Caco-2 (cell line): ENCODE results near the gene SUSD1. TPM values are rescaled to one million over a fixed set of nuclear protein-coding genes. Genes with fewer than 3 reads are reported as not detected.

ENCODE experiments used
- BruUV-seq: library from RNA; stranded (reverse); fragments of 400-500 nt; replicated peaks from 2 replicates; lab custom pipeline; 2021; lab: Mats Ljungman, UMichigan
- CTCF ChIA-PET: fragments of 300-600 bp; sonication (Branson Sonifier 250); formaldehyde crosslinking; loops from one replicate; lab custom pipeline; 2022; ENCODE audit warnings: antibody characterized with exemption; lab: Charles Lee
- POLR2A ChIA-PET: fragments of 300-600 bp; sonication (Branson Sonifier 250); formaldehyde crosslinking; loops from one replicate; lab custom pipeline; 2022; ENCODE audit warnings: antibody characterized with exemption; lab: Charles Lee
- DNase-seq, 2 experiments: peaks; one replicate each; pipeline versions ENCODE4 v3.0.0 to v3.0.0-alpha.2; 2020 to 2022
- H3K27me3 ChIP-seq: replicated peaks from 2 replicates; pipeline ENCODE4 v1.6.0; 2011; ENCODE audit warnings: low read length; ENCODE audit not compliant: control insufficient read depth, insufficient read depth
- H3K36me3 ChIP-seq: 2 replicates; pipeline ENCODE4 v1.5.1; 2011; ENCODE audit warnings: low read length; ENCODE audit not compliant: control insufficient read depth, insufficient read depth
- H3K4me1 ChIP-seq: fragments of 250-450 bp; sonication (Bioruptor Pico); 2 replicates; pipeline ENCODE4 v1.5.1; 2020; ENCODE audit warnings: mild to moderate bottlenecking
- H3K4me3 ChIP-seq: 2 replicates; pipeline ENCODE4 v1.5.1; 2011; ENCODE audit warnings: low read depth, mild to moderate bottlenecking, control low read depth, low read length
- H3K9me3 ChIP-seq: fragments of 250-450 bp; sonication (Bioruptor Pico); 2 replicates; pipeline ENCODE4 v1.5.1; 2020; ENCODE audit warnings: mild to moderate bottlenecking, moderate library complexity
- H3K27ac Mint-ChIP-seq: one replicate; pipeline ENCODE4 v1.8.0; 2022; ENCODE audit warnings: mixed read lengths; ENCODE audit not compliant: unreplicated experiment
- H3K27me3 Mint-ChIP-seq: one replicate; pipeline ENCODE4 v1.8.0; 2022; ENCODE audit warnings: mixed read lengths; ENCODE audit not compliant: insufficient read depth, unreplicated experiment
- H3K36me3 Mint-ChIP-seq: one replicate; pipeline ENCODE4 v1.8.0; 2022; ENCODE audit warnings: mild to moderate bottlenecking, mixed read lengths; ENCODE audit not compliant: insufficient read depth, unreplicated experiment
- H3K4me1 Mint-ChIP-seq: one replicate; pipeline ENCODE4 v1.8.0; 2022; ENCODE audit warnings: low read depth, mixed read lengths; ENCODE audit not compliant: unreplicated experiment
- H3K4me3 Mint-ChIP-seq: one replicate; pipeline ENCODE4 v1.8.0; 2022; ENCODE audit warnings: mild to moderate bottlenecking, moderate library complexity, mixed read lengths; ENCODE audit not compliant: unreplicated experiment
- H3K9me3 Mint-ChIP-seq: one replicate; pipeline ENCODE4 v1.8.0; 2022; ENCODE audit warnings: mixed read lengths; ENCODE audit not compliant: unreplicated experiment
- intact Hi-C: fragments of 100-400 bp; cut with micrococcal nuclease; formaldehyde crosslinking; loops from one replicate; pipeline ENCODE4 v1.10.0; 2022; ENCODE audit not compliant: unreplicated experiment
- total RNA-seq: library from RNA; stranded (reverse); gene quantifications from 2 replicates; pipeline ENCODE4 v1.2.3, GENCODE V29; 2022
- TF ChIP-seq, protein P1 (sequence below), 2 experiments: fragments of 200-600 bp in 1 of 2; IDR thresholded peaks; 1 replicate in 1 of 2; 2 replicates in 1 of 2; pipeline versions ENCODE4 v1.5.1 to v1.8.0; 2011 to 2022; ENCODE audit warnings: antibody characterized with exemption in 1 of 2, control low read depth in 1 of 2, inconsistent platforms in 1 of 2, low read depth in 1 of 2, low read length in 1 of 2, mild to moderate bottlenecking in 1 of 2, moderate library complexity in 1 of 2; ENCODE audit not compliant: insufficient read depth in 1 of 2, severe bottlenecking in 1 of 2, unreplicated experiment in 1 of 2

SUSD1 gene
- total RNA-seq, 1 experiment from 2014 or later = 53.4 TPM

DNA sequence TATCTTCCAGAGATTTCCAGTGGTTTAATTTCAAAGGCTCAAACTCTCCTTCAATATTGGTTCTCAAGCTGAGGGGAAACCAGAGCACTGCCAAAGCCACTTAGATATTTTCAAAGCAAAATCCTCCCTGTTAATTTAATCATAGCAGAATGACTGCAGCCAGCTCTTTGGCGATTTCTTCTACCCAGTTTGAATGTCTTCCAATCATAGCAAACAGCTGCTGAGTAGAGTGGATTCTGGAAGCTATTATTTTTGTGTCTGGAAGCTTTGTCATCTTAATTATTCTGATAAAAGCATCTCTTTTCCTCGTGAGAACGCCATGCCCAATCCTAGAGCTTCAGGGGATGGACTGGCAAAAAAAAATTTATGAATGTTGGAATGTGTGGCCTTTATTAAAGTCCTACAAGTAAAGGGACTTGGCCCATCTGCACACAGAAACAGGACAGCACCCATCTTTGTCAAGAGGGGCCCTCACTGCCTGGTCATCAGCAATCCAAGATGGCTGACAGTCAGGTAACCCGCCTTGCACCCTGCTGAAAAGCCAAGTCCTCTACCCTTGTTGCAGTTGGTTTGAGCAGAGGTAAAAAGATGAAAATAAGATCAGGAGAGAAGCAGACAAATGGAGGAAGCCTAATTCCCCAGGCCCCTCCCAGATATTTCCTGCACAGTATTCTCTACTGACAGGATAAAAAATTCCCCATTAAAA lies 125.1 kb downstream of the SUSD1 start:
- H3K4me1 Mint-ChIP-seq = no peaks in the 10 kb centered on the region
- no TSS peak for BruUV-seq
- no peak overlapping the region for H3K27ac Mint-ChIP-seq
- ChIA-PET CTCF (no interaction called here), POLR2A (no interaction called here)
- TF ChIP-seq, protein P1, sequence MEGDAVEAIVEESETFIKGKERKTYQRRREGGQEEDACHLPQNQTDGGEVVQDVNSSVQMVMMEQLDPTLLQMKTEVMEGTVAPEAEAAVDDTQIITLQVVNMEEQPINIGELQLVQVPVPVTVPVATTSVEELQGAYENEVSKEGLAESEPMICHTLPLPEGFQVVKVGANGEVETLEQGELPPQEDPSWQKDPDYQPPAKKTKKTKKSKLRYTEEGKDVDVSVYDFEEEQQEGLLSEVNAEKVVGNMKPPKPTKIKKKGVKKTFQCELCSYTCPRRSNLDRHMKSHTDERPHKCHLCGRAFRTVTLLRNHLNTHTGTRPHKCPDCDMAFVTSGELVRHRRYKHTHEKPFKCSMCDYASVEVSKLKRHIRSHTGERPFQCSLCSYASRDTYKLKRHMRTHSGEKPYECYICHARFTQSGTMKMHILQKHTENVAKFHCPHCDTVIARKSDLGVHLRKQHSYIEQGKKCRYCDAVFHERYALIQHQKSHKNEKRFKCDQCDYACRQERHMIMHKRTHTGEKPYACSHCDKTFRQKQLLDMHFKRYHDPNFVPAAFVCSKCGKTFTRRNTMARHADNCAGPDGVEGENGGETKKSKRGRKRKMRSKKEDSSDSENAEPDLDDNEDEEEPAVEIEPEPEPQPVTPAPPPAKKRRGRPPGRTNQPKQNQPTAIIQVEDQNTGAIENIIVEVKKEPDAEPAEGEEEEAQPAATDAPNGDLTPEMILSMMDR (IDR thresholded peaks at IDR 0.05; ENCODE audit: insufficient read depth in 1 of 2, low read depth in 1 of 2, low read length in 1 of 2, severe bottlenecking in 1 of 2, unreplicated experiment in 1 of 2) = no peak
- peaks cover 36% of the 10 kb centered on the region for H3K36me3 Mint-ChIP-seq
- no peak for DNase-seq
- Histone ChIP-seq H3K9me3 (no peaks in the 10 kb centered on the region), H3K4me1 (no peaks in the 10 kb centered on the region), H3K4me3 (no peak overlapping the region), H3K27me3 (no peaks in the 10 kb centered on the region), H3K36me3 (peaks cover 2% of the 10 kb centered on the region; the same call in 1 of the 2 replicates)
- intact Hi-C loops = no loop called here
- H3K27me3 Mint-ChIP-seq = no peaks in the 10 kb centered on the region
- H3K4me3 Mint-ChIP-seq = no peak overlapping the region
- H3K9me3 Mint-ChIP-seq = no peaks in the 10 kb centered on the region

DNA sequence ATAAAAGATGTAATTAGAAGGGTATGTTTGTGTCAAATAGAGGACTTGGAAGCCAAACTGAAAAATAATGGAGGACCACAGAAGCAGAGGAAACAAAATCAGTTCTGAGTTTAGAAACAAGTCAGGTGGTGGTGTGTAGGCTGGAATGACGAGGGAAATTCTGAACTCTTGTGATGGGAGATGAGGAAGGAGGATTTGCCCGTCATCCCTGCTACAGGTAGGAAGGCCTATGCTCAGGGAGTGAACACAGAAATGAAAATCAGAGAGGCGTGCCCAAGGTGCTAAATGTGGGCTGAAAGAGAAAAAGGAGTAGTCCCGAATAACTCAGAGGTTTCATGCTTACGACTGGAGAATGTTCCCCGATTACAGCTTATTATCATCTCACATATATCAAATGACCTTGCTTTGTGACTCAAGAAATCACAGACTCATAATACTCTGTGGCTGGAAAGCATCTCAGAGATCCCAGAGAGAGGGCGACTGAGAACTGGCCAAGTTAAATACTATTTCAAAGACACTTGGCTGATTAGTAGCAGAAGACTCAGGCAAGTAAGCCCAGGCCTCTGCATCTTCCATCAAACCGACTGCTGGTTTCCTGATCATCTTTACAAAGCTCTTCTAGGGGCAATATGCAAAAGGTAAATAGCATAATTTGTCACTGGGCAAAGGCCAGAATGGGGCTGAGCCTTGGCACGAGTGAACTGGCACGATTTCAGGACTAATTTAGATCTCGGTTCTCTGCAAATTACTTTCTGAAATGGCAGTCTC lies 126.0 kb downstream of the SUSD1 start:
- H3K4me1 Mint-ChIP-seq = no peaks in the 10 kb centered on the region
- H3K36me3 Mint-ChIP-seq = peaks cover 29% of the 10 kb centered on the region
- Histone ChIP-seq H3K9me3 (no peaks in the 10 kb centered on the region), H3K4me1 (no peaks in the 10 kb centered on the region), H3K27me3 (no peaks in the 10 kb centered on the region), H3K36me3 (peaks cover 2% of the 10 kb centered on the region; the same call in 1 of the 2 replicates), H3K4me3 (no peak overlapping the region)
- H3K4me3 Mint-ChIP-seq = no peak overlapping the region
- DNase-seq = no peak
- intact Hi-C loops = no loop called here
- CTCF ChIA-PET = no interaction called here
- H3K9me3 Mint-ChIP-seq = no peaks in the 10 kb centered on the region
- H3K27ac Mint-ChIP-seq = no peak overlapping the region
- TF ChIP-seq, protein P1 (IDR thresholded peaks at IDR 0.05; ENCODE audit: insufficient read depth in 1 of 2, low read depth in 1 of 2, low read length in 1 of 2, severe bottlenecking in 1 of 2, unreplicated experiment in 1 of 2) = no peak
- no peaks in the 10 kb centered on the region for H3K27me3 Mint-ChIP-seq
- POLR2A ChIA-PET = no interaction called here
- no TSS peak for BruUV-seq

GRCh38 chr9:112047538-112048066 lies 127.5 kb downstream of the SUSD1 start:
- no TSS peak for BruUV-seq
- ChIA-PET POLR2A (no interaction called here), CTCF (no interaction called here)
- no peak for DNase-seq
- peaks cover 30% of the 10 kb centered on the region for H3K36me3 Mint-ChIP-seq
- TF ChIP-seq, protein P1 (IDR thresholded peaks at IDR 0.05; ENCODE audit: insufficient read depth in 1 of 2, low read depth in 1 of 2, low read length in 1 of 2, severe bottlenecking in 1 of 2, unreplicated experiment in 1 of 2) = no peak
- H3K9me3 Mint-ChIP-seq = no peaks in the 10 kb centered on the region
- H3K27me3 ChIP-seq = no peaks in the 10 kb centered on the region
- H3K36me3 ChIP-seq = peaks cover 2% of the 10 kb centered on the region; the same call in 1 of the 2 replicates
- no peaks in the 10 kb centered on the region for H3K9me3 ChIP-seq
- no peaks in the 10 kb centered on the region for H3K27me3 Mint-ChIP-seq
- no peak overlapping the region for H3K4me3 ChIP-seq
- H3K4me3 Mint-ChIP-seq = no peak overlapping the region
- H3K4me1 Mint-ChIP-seq = no peaks in the 10 kb centered on the region
- intact Hi-C loops = no loop called here
- no peak overlapping the region for H3K27ac Mint-ChIP-seq
- peaks cover 9% of the 10 kb centered on the region for H3K4me1 ChIP-seq
